CD4-positive, alpha-beta T cell treated with Interleukin-6 at 100 ng/mL for 8 hours (primary cell): ENCODE results near the gene SEC24A.
"Not testable (repeated sequence)": the region's sequence is repeated elsewhere in the genome, so short reads cannot be mapped to it uniquely, and the experiment has no call there.

Experiments
- DNase-seq: peaks from one replicate; pipeline ENCODE4 v3.0.0-alpha.2; 2020; ENCODE audit warnings: mixed read lengths, low spot score

The SEC24A gene

DNA sequence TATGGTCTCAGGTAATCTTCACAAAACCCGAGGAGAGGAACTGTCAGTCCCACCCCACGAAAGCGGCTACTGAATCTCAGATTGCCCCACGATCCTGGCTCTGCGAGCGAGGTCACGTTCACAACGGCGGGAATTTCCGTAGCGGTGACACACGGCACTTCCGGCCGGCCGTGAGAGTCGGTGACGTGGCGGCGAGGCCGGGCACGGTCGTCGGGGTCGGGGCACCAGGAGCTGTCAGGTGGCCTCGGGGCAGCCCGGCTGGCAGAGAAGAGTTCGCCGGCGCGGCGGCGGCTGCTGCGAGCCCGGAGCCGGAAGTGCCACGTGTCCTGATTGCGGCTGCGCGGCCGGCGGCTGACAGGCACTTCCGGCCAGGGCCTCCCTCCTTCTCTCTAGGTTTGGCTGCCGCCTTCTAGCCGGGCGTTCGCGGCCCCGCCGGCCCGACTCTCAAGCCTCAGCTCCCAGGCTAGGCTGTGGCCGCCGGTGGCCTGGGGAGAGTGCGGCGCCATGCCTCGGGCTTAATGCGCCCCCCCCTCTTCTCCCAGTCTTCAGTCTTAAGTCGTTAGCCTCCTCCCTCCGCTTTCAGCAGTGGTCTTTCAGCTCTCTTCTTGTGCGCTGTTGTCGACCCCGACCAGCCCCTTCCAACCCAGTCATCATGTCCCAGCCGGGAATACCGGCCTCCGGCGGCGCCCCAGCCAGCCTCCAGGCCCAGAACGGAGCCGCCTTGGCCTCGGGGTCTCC, at the start of gene SEC24A:
Gene SEC24A (plus strand): TSS at position 361 of the 738 bp plus-strand sequence. CDS start 292 bp downstream, at position 653.
- DNase-seq, result peak; percentile 86

- not testable (repeated sequence) for DNase-seq
These were observed 48.8 kb upstream of the SEC24A start for GRCh38 chr5:134599820-134600219.

DNA sequence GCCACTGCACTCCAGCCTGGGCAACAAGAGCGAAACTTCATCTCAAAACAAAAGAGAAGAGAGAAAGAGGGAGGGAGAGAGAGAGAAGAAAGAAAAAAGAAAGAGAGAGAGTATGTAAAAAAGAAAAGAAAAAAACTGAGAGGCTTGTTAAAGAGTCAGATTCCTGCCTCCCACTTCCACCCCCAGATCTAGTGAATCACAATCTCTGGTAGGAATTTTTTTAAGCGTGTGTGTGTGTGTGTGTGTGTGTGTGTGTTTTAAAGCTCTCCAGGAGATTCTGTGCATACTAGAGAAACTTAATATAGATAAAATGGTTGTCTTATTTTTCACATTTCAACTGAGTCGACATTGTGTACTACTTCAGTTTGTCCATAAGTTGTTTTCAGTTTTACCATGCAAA, 48.0 kb upstream of the SEC24A start:
- no peak for DNase-seq

- no peak for DNase-seq
These were observed 45.5 kb upstream of the SEC24A start for GRCh38 chr5:134603059-134603458.

DNA sequence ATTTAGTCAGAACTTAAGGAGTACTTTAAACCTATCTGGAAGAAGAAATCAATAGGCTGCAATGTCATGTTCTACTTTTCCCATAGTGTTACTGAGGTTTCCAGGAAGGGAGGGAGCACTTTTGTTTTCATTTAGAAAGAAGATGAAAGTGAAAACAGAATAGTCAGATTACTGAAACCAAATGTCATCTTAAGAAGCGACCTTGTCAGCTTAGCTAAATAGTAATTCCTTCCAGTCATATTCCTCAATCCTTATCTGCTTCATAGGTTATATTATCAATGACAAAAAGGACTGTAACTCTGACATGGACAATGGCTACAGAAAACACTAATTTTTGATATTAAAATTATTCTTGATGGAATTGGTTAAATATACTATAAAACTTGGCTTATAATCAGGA, 43.7 kb upstream of the SEC24A start:
- DNase-seq, result no peak

DNA sequence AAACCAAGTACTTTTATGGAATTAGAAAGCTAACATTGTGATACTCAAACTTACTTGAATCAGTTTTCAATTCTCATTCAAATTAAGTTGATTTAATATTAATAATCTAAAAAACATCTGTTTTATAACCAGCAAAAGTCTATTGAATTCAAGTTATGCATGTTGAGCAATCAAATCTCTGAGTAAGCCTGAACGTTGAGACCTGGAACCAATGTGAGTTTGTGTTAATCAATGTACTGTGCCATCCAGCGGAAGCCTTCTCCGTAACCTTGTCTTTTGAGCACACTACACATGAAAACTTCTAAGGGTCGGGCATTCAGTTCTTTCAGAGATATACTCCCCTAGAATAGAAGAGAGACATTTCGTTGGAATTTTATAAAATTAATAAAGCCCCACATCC, 41.9 kb upstream of the SEC24A start:
- no peak for DNase-seq

GRCh38 chr5:134608555-134608954, 40.0 kb upstream of the SEC24A start:
- no peak for DNase-seq

DNA sequence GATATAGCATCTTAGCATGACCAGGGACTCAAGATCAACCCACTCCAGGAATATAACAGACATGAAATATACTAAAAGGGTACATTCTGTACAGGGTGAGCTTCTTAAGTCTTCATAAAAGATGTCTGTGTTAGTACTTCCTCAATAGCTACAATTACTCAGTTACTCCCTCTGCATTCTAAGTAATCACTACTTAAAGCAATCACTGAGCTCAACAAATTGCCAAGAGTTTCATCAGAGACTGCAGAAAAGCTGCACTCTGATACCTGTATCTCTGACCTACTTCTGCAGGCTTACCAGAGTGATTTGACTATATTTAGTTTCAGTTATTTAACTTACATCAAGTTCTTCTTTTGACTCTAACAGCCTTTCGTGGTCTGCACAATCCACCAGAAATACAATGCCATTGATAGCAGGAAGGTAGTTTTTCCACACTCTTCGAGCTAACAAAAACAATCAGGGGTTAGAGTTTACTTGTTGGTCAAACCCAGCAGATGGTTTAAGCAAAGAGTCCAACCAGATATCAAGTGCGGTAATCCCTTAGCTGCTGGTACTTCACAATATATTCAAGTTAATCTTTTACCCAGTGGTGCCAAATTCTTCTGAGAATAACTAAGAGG, 39.2 kb upstream of the SEC24A start:
- no peak for DNase-seq

DNA sequence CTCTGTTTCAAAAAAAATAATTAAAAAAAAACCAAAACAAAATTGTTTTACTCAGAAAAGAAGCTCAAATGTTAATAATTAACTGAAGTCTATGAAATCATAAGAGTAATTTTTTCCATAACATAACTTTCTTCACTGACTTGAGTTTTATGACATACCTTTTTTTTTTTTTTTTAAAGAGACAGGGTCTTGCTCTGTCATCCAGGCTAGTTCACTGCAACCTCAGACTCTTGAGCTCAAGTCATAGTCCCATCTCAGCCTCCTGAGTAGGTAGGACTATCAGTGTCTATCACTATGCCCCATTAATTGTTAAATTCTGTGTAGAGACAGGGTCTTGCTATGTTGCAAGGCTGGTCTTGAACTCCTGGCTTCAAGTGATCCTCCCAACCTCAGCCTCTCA, 37.9 kb upstream of the SEC24A start:
- DNase-seq, result no peak

DNA sequence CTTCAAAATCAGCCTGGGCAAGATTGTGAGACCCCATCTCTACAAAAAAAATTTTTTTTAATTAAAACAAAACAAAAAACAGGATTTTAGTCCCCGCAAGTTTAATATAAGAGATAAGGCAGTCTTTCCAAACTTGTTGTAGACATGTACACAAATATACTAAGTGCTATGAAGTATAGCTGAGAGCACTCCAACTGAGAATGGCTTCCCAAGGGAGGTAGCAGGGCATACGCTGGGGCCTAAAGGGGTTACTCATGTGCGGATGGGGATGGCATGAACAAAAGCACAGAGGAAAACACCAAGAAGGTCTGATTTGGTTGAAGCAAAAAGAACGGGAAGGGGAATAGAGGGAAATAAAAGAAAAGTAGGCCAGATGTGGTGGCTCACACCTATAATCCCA, 37.1 kb upstream of the SEC24A start:
- DNase-seq, result no peak

DNA sequence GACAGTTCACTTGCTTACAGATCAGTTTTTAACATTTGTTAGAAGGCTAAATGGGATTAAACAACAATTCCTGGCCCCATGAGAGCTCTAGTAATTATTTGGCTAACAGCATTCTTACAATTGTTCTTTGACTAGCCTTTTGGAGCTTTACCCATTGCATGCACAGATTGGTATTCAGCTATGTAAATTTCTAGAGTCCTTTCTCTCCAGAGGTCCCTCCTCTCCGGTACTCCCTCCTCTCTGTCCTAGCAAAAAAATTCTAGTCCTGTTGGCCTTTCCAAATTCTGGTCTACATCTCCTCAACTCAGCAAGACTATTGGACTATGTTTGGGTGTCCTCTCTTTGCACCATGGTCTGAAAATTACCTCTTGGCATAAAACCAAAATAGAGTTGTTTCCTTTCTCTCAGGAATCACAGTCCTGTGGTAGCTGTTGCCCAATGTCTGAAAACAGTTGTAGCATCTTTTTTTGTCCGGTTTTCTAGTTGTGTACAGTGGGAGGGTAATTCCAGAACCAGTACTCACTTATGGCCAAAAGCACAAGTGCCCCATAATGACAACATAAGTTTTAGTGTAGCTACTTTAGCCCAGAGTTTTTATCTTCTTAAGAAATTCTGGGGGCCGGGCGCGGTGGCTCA, 34.0 kb upstream of the SEC24A start:
- DNase-seq, result no peak

DNA sequence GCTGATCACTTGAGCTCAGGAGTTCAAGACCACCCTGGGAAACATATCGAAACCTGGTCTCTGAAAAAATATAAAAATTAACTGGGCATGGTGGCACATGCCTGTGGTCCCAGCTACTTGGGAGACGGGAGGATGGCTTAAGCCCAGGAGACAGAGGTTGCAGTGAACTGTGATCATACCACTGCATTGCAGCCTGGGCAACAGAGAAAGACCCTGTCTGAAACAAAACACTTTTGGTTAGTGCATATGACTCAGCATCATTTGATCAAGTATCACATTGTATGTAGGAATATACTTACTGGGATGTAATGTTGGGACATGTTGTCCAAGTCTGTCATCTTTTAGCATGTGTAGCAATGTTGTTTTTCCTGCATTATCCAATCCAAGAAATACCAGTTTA, 28.0 kb upstream of the SEC24A start:
- DNase-seq, result no peak

- no peak for DNase-seq
These were observed 23.0 kb upstream of the SEC24A start for GRCh38 chr5:134625559-134625958.

GRCh38 chr5:134626369-134627014, 22.1 kb upstream of the SEC24A start:
- DNase-seq, result no peak

GRCh38 chr5:134634227-134634626, 14.4 kb upstream of the SEC24A start:
- no peak for DNase-seq

GRCh38 chr5:134635366-134635765, 13.2 kb upstream of the SEC24A start:
- not testable (repeated sequence) for DNase-seq

DNA sequence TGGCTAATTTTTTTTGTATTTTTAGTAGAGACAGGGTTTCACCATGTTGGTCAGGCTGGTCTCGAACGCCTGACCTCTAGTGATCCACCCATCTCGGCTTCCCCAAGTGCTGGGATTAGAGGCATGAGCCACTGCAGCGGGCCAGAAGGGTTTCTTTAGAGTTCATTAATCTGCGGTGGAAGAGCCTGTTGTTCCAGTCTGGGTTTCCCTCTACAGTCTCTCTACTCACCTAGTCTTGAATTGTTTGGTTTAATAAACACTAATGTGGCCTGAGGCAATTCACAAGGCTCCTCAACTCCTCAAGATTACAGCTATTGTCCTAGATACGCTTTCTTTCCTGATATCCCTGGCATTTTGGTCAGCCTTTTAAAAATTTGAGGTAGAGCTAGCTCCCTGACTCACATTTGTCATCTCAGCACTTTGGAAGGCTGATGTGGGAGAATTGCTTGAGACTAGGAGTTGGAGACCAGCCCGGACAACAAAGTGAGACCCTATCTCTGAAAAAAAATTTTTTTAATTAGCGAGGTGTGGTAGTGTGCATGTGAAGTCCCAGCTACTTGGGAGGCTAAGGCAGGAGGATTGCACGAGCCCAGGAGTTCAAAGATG, 11.4 kb upstream of the SEC24A start:
- DNase-seq, result no peak

- no peak for DNase-seq
These were observed 9.8 kb upstream of the SEC24A start for GRCh38 chr5:134638760-134639201.

DNA sequence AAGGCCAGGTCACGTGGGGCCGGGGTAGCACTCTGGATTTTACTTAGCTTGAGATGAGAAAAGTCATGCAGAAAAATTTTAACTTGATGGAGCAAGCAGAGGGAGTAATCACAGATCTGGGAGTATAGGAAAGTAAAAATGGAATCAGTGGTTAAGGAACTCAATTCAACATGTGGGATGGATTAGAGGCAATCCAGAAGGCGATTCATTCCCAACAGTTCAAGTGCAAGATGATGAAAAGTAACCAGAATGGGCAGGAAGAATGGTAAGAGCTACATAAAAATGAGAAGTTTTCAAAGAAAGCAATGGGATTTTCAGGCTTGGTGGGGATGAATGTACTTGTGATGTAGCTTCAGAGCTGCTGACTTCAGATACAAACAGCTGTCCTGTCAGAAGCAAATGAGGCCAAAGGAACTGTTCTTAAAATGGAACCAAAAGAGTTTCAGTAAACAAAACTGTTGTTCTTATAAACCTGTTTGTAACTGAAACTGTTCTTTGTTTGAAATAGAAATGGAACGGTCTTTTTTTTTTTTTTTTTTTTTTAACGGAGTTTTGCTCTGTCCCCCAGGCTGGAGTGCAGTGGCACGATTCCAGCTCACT, 5.6 kb upstream of the SEC24A start:
- no peak for DNase-seq

- DNase-seq, result peak; percentile 22
These were observed 698 bp upstream of the SEC24A start for GRCh38 chr5:134647750-134648424.

GRCh38 chr5:134649163-134649835, 714 bp downstream of the SEC24A start:
- no peak for DNase-seq
